ENCODE measurements around the gene DFFB.
"Not testable (repeated sequence)": the region's sequence is repeated elsewhere in the genome, so short reads cannot be mapped to it uniquely, and the experiment has no call there.

DFFB gene

DNA sequence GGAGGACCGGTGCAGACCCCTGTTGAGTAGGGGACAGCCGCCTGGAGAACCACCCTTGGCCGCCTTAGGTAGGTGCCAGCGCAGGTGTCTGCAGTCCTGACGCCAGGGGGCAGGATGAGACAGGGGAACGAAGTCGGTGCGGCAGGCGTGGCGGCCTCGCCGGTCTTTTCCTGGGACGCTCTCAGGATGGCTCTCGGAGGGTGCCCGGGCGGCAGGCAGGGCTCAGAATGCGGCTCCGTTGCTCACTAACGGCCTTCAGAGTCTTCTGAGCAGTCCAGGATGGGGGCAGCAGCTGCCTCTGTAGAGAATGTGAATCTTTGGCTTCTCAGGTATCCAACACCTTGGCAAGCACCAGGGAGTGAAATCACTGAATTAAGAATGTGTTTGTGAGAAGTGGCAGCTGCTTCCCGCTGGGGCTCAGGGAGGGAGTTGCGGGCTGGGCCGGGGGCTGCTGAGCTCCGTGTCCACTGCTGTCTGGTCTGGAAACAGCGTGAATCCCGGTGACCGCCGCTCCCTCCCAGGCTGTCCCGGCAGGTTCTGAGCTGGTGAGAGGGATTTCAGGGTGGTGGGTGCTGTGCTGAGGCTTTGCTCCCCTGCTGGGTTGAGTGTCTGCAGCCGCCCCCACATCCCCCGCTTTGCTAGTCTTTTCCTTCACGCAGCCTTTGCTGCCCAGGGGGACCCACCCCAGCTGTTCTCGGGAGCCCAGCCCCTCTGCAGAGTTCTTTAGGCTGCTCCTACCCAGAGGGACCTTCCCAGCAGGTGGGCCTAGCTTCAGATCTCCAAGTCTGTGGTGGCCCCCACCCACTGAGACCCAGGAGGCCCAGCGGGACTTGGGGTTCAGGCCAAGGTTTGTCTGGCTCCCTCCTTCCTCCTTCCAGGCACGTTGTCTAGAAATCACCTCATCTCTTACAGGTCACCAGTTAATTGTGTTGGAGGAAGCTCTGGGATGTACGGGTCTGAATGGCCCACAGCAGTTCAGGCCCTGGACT, 53.9 kb downstream of the DFFB start:
- DNase-seq: peak; percentile 20 to 48

- DNase-seq: no peak
Measured at GRCh38 chr1:3911981-3912808, 54.9 kb downstream of the DFFB start.

- no peak for DNase-seq
Measured at GRCh38 chr1:3912809-3913685, 55.8 kb downstream of the DFFB start.

- no peak for DNase-seq
Measured at GRCh38 chr1:3914331-3914851, 57.1 kb downstream of the DFFB start.

DNA sequence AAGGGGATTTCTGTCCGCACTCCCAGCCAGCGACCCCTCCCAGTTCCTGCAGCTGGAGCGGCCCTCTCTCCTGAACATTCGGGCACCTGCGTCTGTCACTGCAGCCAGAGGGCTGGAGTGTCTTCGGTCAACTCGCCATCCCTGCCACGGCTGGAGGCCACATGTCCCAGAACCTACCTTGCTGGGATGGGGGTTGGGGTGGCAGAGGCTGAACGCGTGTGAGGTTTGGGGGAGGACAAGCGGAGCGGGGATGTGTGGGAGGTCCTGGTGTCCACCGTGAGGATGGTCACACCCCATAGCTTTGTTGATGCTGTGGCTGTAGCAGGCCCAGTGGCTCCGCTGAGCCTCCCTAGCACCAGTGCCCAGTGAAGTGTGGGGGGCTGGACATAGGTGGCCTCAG, 57.6 kb downstream of the DFFB start:
- no peak for DNase-seq

GRCh38 chr1:3915551-3916121, 58.4 kb downstream of the DFFB start:
- DNase-seq: no peak

DNA sequence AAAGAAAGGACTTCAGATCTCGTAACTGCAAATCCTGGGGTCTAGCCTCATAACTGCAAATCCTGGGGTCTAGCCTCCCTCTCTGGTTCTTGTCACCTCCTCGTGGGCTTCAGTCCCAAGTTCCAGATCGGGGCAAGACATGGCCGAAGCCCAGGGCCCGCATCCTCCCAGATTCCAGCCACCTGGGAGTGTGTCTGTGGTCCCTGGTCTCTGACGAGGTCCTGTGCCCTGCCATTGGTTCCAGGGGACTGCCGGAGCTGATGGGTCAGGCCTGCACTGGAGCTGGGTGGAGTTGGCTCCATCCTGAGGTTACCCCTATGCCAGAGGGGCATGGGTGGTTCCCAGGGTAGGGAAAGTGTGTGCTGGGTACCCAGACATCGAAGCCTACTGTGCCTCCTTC, 60.5 kb downstream of the DFFB start:
- no peak for DNase-seq

DNA sequence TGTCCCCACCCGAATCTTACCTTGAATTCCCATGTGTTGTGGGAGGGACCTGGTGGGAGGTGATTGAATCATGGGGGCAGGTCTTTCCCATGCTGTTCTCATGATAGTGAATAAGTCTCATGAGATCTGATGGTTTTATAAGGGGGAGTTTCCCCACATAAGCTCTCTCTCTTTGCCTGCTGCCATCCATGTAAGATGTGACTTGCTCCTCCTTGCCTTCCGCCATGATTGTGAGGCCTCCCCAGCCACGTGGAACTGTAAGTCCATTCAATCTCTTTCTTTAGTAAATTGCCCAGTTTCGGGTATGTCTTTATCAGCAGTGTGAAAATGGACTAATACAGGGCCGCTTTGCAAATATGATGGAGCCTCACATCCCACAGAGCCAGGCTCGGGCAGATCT, 61.1 kb downstream of the DFFB start:
- not testable (repeated sequence) for DNase-seq

DNA sequence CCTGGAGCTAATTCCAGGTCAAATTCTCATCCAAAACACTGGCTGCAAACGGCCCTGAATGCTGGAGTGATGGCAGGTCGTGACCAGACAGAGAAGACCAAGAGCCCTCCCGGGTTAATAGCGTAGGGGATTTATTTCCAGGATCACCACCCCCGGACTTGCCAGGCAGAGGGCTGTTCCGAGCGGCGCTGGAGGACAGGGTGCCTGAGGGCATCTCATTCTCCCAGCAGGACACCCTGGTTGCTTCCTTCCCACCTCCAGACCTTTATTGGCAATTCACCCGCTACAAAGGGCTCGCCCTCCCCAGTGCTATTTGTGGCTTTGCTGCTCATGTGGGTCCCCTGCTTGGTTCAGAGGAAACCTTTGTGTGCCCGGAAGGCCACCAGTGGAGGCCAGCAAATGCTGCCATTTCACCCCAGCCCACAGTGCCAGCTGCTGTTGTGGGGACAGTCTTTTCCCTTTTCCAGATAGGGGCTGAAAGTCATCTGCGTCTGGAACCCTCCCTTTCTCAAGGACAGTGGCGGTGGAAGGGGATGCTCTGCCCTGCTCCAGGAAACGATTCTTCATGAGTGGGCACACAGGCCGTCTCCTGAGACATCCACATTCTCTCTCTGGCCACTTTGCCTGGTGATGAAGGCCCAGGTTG, 61.8 kb downstream of the DFFB start:
- DNase-seq: no peak

DNA sequence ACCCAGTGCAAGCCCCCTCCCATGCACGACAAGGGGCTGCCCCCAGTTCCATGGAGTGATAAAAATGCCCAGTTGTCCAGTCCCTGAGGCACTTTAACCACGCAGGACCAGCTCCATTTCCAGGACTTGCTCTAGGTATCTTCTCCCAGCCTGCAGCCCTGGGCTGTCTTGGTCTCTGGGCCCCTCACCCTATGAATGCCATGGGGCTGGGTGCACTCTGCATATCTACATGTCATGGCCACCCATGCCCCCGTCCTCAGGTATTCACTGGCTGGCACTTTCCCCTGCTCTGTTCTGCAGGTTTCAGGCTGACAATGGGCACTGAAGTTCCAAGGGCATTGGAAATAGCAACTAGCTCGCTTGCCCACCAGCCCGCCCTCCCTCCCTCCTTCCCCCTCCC, 62.4 kb downstream of the DFFB start:
- DNase-seq: no peak

DNA sequence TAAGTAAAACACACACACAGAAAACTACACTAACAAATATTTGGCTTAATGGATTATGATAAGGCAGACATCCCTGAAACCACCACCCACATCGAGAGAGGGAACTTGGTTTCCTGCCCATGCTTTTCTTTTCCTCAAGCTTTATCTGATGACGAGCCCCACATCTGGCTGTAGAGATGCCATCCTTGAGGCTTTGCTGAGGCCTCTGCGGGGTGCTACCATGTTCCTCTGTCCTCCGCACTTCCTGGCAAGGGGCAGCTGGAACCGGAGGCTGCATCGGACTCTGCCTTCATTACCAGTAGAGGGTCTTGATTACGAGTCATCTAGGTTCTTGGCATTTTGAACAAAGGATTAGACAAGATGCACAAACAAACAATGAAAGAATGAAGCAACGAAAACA, 64.5 kb downstream of the DFFB start:
- DNase-seq: no peak

DNA sequence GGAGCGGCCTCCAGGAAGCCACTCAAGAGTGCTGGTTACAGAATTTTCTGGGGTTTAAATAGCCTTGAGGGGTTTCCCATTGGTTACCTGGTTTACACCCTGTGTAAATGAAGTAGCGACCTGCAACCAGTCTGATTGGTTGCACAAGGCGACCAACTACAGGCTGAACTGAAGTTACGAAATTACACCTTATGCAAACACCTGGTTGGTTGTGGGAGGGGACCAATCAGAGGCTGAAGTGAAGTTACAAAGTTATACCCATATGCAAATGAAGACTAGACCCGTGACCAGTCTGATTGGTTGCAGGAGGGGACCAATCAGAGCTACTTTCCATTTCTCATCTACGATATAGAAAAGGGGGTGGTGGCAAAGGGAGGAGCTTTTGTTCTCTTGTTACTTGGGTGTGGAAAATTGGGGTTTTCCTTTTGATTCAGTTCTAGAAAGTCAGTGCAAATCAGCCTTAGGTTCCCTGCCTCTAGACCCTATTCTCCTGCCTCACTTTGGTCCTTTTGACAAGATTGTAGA, 65.0 kb downstream of the DFFB start:
- DNase-seq: no peak

DNA sequence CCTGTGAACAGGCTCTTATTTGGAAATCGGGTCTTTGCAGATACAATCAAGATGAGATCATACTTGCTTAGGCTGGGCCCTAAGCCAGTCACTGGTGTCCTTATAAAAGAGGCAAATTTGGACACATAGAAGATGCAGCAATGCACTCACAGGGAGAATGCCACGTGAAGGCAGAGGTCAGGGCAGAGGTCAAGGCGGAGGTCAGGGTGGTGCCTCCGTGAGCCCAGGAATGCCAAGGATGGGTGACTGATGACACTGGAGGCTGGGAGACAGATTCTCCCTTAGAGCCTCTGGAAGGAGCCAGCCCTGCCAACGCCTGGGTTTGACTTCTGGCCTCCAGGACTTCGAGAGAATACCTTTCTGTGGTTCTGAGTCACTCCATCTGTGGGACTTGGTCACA, 65.6 kb downstream of the DFFB start:
- no peak for DNase-seq

- no peak for DNase-seq
Measured at GRCh38 chr1:3923378-3924185, 66.3 kb downstream of the DFFB start.

DNA sequence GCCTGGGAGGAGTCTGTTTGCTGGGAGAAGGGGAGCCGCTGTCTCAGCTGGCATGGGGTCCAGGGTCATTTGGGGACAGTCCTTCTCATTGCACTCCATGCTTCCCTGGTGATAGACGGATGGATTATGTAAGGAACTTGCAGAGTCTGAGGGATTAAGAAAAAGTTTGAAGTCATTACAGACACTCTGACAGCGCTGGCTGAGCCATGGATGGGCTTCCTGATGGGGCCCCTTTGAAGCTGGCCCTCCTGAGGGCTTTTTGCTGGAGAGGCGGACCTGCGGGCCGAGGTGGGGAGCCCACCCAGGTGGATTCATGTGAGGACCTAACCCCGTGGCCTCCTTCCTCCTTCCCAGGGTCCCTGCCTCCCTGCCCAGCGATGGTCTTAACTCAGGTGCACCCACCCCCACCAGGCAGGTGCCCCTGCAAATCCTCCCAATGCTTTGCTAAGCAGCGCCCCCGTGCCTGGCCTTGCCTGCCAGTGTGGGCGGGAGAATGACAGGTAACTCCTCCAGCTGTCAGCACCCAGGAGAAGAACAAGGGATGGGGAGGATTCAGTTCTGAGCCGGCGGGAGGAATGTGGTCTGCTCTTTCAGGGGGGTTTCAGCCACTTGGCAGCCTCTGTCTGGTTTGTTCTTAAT, 67.0 kb downstream of the DFFB start:
- DNase-seq: no peak

DNA sequence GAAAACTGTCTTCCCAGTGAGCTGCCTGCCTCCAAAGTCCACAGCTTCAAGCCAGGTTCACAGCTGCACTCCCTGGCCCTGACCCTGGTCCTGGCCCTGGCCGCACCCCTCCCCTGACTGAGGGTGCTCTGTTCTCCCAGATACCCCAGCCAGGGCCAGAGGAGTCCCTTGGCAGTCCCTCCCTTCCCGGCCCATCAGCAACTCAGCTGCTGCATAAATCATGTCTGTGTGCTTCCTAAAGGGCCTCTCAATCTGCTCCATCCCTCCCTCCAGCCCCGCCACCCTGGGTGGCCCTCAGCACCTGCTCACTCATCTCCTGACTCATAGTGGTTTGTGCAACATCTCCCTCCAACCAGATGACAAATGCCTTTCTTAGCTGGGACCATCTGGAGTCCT, 67.5 kb downstream of the DFFB start:
- no peak for DNase-seq

DNA sequence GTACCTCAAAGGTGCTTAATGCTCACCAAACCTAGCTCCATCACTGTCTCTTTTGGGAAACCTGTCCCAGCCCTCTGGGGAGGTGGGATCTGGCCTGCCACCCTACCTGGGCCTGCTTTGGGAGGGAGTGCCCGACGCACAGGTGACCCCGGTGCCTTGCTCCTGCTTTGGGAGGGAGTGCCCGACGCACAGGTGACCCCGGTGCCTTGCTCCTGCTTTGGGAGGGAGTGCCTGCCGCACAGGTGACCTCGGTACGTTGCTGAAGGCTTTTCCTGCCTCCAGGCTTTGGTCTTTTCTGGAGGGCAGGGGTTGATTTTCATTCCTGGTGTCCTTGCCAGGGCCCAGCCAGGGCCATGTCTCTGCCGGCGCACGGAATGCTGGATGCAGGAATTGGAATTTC, 68.0 kb downstream of the DFFB start:
- no peak for DNase-seq

DNA sequence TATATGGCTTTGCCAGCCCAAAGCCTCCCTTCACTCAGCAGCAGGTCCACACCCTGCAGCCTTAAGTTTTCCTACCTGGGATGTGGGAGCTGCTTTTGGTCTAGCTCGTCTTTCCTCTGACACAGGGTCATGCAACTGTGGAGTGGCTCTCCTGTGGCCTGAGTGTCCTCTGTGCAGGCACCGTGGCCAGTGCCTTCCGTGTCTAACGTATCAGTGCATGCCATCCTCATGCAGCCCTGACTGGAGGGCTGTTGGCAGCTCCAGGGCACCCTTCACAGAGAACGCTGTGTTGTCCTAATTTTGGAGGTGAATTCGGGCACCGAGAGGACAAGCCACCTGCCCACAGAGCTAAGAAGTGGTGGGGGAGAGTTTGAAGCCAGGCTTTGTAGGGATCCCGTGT, 68.5 kb downstream of the DFFB start:
- DNase-seq: no peak

GRCh38 chr1:3926956-3927355, 69.7 kb downstream of the DFFB start:
- no peak for DNase-seq

- no peak for DNase-seq
Measured at GRCh38 chr1:3928586-3928985, 71.3 kb downstream of the DFFB start.
